ENCODE data around the gene CARD9.

- TF ChIP-seq CTCF (IDR thresholded peaks at IDR 0.05) (no peak), MAX (IDR thresholded peaks at IDR 0.05; ENCODE audit: low read depth) (no peak)
Measured at GRCh38 chr9:136337416-136338395, 35.8 kb downstream of the CARD9 start.

Data from SK-N-SH (cell line).